Measurements from ENCODE around the gene EXO5.
"Not testable (repeated sequence)": the region's sequence is repeated elsewhere in the genome, so short reads cannot be mapped to it uniquely, and the experiment has no call there.

EXO5 gene, protein sequence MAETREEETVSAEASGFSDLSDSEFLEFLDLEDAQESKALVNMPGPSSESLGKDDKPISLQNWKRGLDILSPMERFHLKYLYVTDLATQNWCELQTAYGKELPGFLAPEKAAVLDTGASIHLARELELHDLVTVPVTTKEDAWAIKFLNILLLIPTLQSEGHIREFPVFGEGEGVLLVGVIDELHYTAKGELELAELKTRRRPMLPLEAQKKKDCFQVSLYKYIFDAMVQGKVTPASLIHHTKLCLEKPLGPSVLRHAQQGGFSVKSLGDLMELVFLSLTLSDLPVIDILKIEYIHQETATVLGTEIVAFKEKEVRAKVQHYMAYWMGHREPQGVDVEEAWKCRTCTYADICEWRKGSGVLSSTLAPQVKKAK

GRCh38 chr1:40508375-40509341 is at the start of gene EXO5:
EXO5 (plus strand) TSS chr1:40508767; CDS start chr1:40514545, 5,778 bp downstream.
- DNase-seq (ENCODE audit: low read depth in 1 of 2, low spot score in 1 of 2) = peak; percentile 81 to 83

DNA sequence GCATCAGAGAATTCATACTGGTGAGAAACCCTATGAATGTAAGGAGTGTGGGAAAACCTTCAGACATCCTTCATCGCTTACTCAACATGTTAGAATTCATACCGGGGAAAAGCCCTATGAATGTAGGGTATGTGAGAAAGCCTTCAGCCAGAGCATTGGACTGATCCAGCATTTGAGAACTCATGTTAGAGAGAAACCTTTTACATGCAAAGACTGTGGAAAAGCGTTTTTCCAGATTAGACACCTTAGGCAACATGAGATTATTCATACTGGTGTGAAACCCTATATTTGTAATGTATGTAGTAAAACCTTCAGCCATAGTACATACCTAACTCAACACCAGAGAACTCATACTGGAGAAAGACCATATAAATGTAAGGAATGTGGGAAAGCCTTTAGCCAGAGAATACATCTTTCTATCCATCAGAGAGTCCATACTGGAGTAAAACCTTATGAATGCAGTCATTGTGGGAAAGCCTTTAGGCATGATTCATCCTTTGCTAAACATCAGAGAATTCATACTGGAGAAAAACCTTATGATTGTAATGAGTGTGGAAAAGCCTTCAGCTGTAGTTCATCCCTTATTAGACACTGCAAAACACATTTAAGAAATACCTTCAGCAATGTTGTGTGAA is 45.5 kb upstream of the EXO5 start:
- DNase-seq (ENCODE audit: low read depth in 1 of 2, low spot score in 1 of 2) = no peak

- no peak for DNase-seq (ENCODE audit: low read depth in 1 of 2, low spot score in 1 of 2)
These were observed 39.2 kb upstream of the EXO5 start for GRCh38 chr1:40469327-40469726.

- no peak for DNase-seq (ENCODE audit: low read depth in 1 of 2, low spot score in 1 of 2)
These were observed 33.3 kb upstream of the EXO5 start for GRCh38 chr1:40475268-40475667.

- peak; percentile 40 to 42 for DNase-seq (ENCODE audit: low read depth in 1 of 2, low spot score in 1 of 2)
These were observed 31.5 kb upstream of the EXO5 start, which contains the start of gene ZFP69 for GRCh38 chr1:40476924-40477677. ZFP69 (plus strand) TSS chr1:40477290; CDS start chr1:40479362, 2,072 bp downstream.

- DNase-seq (ENCODE audit: low read depth in 1 of 2, low spot score in 1 of 2) = peak in 1 of 2 donors; percentile 2
These were observed 30.9 kb upstream of the EXO5 start for GRCh38 chr1:40477678-40478053.

GRCh38 chr1:40478276-40478675 is 30.3 kb upstream of the EXO5 start:
- no peak for DNase-seq (ENCODE audit: low read depth in 1 of 2, low spot score in 1 of 2)

DNA sequence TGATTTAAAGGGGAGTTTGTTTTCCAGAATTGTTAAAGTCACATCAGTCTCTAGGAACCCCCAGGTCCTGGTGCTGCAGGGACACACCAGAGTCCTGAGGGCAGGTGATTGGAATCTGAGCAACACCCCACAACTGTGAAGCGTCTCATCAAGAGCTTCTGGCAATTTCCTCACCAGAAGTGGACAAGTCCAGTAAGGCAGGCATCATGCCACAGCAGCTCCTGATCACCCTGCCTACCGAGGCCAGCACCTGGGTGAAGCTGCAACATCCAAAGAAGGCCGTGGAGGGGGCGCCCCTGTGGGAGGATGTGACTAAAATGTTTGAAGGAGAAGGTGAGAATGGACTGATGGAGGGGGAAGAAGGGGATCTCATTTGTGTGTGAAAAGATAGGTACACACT is 29.4 kb upstream of the EXO5 start:
- no peak for DNase-seq (ENCODE audit: low read depth in 1 of 2, low spot score in 1 of 2)

DNA sequence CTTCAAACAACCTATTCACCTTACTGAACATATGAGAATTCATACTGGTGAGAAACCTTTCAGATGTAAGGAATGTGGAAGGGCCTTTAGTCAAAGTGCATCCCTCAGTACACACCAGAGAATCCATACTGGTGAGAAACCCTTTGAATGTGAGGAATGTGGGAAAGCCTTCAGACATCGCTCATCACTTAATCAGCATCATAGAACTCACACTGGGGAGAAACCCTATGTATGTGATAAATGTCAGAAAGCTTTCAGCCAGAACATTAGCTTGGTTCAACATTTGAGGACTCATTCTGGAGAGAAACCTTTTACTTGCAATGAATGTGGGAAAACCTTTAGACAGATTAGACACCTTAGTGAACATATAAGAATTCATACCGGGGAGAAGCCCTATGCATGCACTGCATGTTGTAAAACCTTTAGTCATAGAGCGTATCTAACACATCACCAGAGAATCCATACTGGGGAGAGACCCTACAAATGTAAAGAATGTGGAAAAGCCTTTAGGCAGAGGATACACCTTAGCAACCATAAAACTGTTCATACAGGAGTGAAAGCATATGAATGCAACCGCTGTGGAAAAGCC is 13.2 kb upstream of the EXO5 start:
- DNase-seq (ENCODE audit: low read depth in 1 of 2, low spot score in 1 of 2) = no peak

DNA sequence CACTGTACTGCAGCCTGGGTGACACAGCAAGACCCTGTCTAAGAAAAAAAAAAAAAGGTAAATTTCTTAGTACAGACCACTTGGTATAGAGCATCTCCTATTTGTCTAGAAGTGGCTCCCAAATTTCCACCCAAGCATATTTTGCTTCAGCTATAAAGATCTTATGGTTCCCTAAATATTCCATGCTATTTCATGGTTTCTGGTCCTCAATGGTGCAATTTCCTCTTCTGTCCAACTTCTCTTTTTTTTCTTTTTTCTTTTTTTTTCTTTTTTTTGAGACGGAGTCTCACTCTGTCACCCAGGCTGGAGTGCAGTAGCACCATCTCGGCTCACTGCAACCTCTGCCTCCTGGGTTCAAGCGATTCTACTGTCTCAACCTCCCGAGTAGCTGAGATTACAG is 5.9 kb upstream of the EXO5 start:
- DNase-seq (ENCODE audit: low read depth in 1 of 2, low spot score in 1 of 2) = not testable (repeated sequence)

DNA sequence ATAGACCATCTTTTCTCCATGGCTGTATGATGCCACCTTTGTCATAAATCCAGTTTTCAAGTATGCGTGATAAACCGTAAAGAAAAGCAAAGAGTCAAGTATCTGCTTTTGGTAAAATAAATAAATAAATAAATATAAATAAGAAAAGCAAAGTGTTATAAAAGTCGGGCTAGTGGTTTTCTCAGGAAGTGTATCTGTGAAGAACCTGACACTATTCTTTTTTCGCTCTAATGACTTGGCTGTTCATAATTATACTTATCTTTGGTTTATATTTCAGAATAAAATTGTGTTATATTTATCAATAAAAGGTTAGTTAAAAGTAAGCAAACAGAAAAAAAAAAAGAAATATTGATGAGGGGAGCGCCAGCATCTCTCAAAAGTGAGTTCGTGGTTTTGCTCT is 594 bp upstream of the EXO5 start:
- DNase-seq (ENCODE audit: low read depth in 1 of 2, low spot score in 1 of 2) = no peak

GRCh38 chr1:40519517-40519916 is 10.9 kb downstream of the EXO5 start:
- DNase-seq (ENCODE audit: low read depth in 1 of 2, low spot score in 1 of 2) = no peak

- DNase-seq (ENCODE audit: low read depth in 1 of 2, low spot score in 1 of 2) = no peak
These were observed 22.3 kb downstream of the EXO5 start for GRCh38 chr1:40530735-40531380.

DNA sequence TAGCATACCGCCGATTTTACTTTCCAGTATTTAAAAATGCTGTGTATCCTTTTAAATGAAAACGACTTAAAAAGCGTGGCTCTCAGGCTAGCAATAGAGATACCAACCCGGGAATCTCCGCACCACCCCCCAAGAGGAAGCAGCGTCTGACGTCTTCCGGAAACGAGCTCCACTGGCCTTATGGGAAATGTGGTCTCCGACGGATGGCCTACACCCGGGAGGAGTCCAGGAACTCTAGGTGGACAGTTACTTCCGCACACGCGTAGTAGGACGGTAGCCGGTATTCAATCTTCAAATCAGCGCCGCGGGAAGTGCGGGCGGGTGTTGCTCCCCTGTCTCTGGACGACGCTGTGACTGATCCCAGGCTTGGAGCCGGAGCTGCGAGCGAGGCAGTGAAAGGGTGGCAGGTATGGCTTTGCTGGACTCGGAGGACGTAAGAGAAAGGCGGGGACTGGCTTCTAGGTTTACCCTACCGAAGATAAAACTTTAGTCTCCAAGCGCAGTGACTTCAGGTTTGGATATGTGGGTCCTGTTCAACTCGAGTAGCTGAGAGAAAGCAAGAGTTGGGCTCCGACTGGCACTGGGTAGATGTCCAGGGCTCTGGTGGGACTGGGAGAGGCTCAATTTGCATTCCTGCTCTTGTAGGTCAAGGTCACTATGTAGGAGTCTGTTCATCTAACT is 23.0 kb downstream of the EXO5 start, which contains the start of gene ZNF684:
Gene ZNF684, plus strand, starts transcription at position 257 of the 681 bp plus-strand sequence. CDS start 1,530 bp downstream, outside the sequence.
- DNase-seq (ENCODE audit: low read depth in 1 of 2, low spot score in 1 of 2) = peak; percentile 55 to 86

DNA sequence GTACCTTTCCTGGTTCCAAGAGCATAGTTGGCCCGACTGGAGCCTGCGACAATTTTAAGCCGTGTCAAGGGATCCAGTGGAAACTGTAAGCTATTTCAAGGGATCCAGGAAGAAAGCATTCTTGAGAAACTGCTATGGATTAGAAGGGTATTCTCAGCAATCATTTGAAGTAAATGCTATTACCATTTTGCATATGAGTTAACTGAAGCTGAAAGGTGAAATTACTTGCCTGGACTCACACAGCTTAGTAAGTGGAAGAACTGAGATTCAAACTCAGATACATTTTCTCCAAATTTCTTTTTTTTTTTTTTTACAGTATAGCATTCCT is 23.5 kb downstream of the EXO5 start:
- no peak for DNase-seq (ENCODE audit: low read depth in 1 of 2, low spot score in 1 of 2)

- peak in 1 of 2 donors; percentile 20 for DNase-seq (ENCODE audit: low read depth in 1 of 2, low spot score in 1 of 2)
These were observed 24.4 kb downstream of the EXO5 start for GRCh38 chr1:40532844-40533424.

DNA sequence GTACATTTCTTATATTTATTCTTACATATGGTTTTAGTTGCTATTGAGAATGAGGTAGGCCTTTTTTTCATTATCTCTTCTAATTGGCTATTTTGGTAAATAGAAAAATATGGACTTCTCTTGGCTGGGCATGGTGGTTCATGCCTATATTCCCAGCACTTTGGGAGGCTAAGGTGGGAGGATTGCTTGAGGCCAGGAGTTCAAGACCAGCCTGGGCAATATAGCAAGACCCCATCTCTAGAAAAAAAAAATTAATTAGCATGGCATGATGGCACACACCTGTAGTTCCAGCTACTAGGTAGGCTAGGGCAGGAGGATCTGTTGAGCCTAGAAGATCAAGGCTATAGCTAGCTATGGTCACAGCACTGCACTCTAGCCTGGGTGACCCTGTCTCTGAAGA is 26.0 kb downstream of the EXO5 start:
- no peak for DNase-seq (ENCODE audit: low read depth in 1 of 2, low spot score in 1 of 2)

GRCh38 chr1:40535732-40536131 is 27.2 kb downstream of the EXO5 start:
- DNase-seq (ENCODE audit: low read depth in 1 of 2, low spot score in 1 of 2) = no peak

DNA sequence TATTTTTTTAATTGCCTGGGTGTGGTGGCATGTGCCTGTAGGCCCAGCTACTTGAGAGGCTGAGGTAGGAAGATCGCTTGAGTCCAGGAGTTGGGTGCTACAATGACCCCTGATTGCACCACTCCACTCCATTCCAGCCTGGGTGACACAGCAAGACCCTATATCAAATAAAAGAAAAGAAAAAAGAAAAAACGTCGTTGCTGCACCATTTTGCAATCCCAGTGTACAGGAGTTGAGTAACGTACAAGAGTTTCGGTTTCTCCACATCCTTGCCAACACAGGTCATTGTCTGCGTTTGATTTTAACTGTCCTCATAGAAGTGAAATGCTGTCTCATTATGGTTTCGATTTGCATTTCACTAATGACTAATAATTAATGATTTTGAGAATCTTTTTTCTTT is 30.8 kb downstream of the EXO5 start:
- no peak for DNase-seq (ENCODE audit: low read depth in 1 of 2, low spot score in 1 of 2)

Data from activated CD4-positive, alpha-beta T cell treated with anti-CD3 and anti-CD28 coated beads, Interleukin-2, amount 50 U/mL, for 24 hours (primary cell).